Measurements from ENCODE around the gene SEPTIN5.

DNA sequence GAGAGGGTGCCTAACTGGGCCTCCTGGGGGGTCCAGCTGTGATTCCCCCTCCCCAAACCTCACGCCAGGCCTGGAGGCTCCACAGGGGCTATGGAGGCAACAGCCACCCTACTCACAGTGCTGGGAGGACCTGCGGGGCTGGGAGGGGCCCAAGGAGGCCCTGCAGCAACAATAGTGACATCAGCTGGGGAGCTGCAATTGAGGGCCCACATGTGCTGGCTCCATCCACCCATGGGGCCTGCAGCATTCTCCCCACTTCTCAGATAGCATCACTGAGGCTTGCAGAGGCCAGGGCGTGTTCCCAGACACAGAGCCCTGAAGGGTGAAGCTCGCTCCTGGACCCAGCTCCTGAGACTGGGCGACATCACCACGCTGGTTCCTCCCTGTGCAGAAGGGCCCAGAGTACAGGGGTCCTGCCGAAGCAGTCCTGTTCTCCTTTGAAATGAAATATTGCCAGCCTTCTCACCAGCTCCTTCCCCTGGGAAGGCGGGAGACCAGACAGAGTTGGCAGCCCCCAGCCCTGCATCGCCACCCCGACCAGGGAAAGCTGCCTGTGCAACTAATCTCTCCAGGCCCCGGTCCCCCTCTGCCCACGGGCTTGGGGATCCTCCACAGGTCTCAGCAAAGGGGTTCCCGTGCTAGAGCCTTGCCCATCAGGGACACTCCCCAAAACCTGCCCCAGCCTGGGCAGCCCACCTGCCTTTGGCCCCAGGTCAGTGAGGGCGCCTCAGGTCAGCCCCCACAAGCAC lies 37.4 kb downstream of the SEPTIN5 start:
- TF ChIP-seq, protein P1, sequence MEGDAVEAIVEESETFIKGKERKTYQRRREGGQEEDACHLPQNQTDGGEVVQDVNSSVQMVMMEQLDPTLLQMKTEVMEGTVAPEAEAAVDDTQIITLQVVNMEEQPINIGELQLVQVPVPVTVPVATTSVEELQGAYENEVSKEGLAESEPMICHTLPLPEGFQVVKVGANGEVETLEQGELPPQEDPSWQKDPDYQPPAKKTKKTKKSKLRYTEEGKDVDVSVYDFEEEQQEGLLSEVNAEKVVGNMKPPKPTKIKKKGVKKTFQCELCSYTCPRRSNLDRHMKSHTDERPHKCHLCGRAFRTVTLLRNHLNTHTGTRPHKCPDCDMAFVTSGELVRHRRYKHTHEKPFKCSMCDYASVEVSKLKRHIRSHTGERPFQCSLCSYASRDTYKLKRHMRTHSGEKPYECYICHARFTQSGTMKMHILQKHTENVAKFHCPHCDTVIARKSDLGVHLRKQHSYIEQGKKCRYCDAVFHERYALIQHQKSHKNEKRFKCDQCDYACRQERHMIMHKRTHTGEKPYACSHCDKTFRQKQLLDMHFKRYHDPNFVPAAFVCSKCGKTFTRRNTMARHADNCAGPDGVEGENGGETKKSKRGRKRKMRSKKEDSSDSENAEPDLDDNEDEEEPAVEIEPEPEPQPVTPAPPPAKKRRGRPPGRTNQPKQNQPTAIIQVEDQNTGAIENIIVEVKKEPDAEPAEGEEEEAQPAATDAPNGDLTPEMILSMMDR (IDR thresholded peaks at IDR 0.05) = no peak
- TF ChIP-seq POLR2AphosphoS5 (IDR thresholded peaks at IDR 0.05; ENCODE audit: low read depth, low read length) (no peak), EZH2phosphoT487 (IDR thresholded peaks at IDR 0.05; ENCODE audit: borderline replicate concordance, low read depth) (no peak), GABPA (IDR thresholded peaks at IDR 0.05; ENCODE audit: low read depth) (no peak), EP300 (IDR thresholded peaks at IDR 0.05; ENCODE audit: borderline replicate concordance in 1 of 2, low read depth in 1 of 2, low read length in 1 of 2) (no peak), RAD21 (IDR thresholded peaks at IDR 0.05; ENCODE audit: low read length) (no peak), YY1 (IDR thresholded peaks at IDR 0.05; ENCODE audit: low read depth) (no peak), MXI1 (IDR thresholded peaks at IDR 0.05; ENCODE audit: low read depth, low read length) (no peak), TCF12 (IDR thresholded peaks at IDR 0.05) (no peak)
- TF ChIP-seq, protein P2, sequence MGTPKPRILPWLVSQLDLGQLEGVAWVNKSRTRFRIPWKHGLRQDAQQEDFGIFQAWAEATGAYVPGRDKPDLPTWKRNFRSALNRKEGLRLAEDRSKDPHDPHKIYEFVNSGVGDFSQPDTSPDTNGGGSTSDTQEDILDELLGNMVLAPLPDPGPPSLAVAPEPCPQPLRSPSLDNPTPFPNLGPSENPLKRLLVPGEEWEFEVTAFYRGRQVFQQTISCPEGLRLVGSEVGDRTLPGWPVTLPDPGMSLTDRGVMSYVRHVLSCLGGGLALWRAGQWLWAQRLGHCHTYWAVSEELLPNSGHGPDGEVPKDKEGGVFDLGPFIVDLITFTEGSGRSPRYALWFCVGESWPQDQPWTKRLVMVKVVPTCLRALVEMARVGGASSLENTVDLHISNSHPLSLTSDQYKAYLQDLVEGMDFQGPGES (IDR thresholded peaks at IDR 0.05; ENCODE audit: low read depth, low read length) = no peak
- TF ChIP-seq, protein P3, sequence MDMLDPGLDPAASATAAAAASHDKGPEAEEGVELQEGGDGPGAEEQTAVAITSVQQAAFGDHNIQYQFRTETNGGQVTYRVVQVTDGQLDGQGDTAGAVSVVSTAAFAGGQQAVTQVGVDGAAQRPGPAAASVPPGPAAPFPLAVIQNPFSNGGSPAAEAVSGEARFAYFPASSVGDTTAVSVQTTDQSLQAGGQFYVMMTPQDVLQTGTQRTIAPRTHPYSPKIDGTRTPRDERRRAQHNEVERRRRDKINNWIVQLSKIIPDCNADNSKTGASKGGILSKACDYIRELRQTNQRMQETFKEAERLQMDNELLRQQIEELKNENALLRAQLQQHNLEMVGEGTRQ (IDR thresholded peaks at IDR 0.05; ENCODE audit: borderline replicate concordance, low read depth, low read length) = no peak
- TF ChIP-seq, protein P4, sequence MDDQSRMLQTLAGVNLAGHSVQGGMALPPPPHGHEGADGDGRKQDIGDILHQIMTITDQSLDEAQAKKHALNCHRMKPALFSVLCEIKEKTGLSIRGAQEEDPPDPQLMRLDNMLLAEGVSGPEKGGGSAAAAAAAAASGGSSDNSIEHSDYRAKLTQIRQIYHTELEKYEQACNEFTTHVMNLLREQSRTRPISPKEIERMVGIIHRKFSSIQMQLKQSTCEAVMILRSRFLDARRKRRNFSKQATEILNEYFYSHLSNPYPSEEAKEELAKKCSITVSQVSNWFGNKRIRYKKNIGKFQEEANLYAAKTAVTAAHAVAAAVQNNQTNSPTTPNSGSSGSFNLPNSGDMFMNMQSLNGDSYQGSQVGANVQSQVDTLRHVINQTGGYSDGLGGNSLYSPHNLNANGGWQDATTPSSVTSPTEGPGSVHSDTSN (IDR thresholded peaks at IDR 0.05) = no peak
